GM20431 (cell line): Measurements from ENCODE around the gene CPTP.

Experiments
- in situ Hi-C: fragments of 300-500 bp; cut with MseI, MboI; formaldehyde crosslinking; loops from one replicate; pipeline ENCODE4 v1.15.0; 2020; ENCODE audit warnings: low sequenced_read_pairs; ENCODE audit not compliant: unreplicated experiment

CPTP gene

GRCh38 chr1:1324524-1325287 is at the start of gene CPTP, which contains the start of gene INTS11:
TSS of gene CPTP (plus strand) at chr1:1324802. CDS start at chr1:1326911, 2,109 bp downstream.
TSS of gene INTS11 (minus strand) at chr1:1324660. CDS start at chr1:1324608, 52 bp downstream.
- in situ Hi-C loops: no loop called here

DNA sequence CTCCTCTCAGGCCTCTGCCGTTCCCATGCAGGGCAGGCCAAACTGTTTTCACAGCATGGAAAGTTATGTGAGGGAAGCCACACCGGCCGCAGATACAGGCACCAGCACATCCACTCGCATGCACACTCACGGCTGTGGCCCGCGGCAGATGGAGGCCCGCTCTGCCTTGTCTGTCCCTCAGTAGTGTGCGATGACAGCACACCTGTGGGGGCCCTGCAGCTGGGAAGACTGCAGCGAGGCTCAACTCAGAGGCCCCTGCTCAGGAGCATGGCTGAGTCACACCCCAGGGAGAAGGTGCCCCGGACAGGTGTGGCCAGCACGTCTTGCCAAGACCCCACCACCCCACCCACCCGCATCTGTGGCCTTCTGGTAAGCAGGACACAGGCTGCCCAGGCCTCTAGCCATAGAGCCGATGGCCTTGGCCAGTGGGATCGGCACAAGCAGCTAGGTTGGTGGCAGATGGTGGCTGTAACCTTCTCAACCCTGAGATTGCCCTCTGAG is 49.6 kb upstream of the CPTP start:
- in situ Hi-C loops: no loop called here

DNA sequence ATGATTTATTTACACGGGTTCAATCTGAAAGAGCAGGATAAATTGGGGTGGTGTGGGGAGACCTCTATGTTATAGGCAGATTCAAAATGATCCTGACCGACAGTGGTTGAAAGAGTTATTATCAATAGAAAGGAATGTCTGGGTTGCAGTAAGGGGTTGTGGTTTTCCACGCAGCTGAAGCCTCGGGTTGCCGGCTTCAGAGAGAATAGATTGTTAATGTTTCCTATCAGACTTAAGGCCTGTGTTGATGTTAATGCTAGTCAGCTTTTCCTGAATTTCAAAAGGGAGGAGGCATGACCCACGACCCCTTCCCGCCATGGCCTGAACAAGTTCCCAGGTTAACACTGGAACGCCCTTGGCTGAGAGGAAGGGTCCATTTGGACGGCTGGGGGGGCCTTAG is 48.8 kb upstream of the CPTP start:
- in situ Hi-C loops: no loop called here

DNA sequence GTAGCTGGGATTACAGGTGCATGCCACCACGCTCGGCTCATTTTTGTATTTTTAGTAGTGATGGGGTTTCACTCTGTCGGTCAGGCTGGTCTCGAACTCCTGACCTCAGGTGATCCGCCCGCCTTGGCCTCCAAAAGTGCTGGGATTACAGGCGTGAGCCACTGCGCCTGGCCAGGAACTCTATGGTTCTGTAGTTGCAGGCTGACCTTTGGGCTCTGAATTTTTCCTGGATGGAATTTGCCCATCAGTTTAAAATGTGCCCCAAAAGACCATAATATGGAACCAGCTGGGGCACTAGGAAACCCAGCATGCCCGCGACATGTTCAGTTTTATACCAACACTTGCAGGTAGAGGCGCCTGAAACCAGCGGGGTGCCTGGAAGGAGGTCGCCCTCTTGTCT is 46.0 kb upstream of the CPTP start:
- in situ Hi-C loops: no loop called here

DNA sequence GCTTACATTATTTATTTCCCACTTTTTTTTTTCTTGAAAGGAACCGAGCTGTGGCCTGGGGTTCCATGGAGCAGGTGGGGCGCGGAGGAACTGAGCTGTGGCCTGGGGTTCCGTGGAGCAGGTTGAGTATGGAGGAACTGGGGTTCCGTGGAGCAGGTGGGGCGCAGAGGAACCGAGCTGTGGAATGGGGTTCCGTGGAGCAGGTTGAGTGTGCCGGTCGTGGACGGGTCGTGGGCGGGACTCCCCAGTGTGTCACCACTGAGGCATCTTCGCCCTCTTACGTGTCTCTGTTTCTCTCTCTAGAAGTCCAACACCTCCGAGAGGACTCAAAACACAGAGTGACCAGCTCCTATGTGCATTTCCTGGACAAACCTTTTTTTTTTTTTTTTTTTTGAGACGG is 45.6 kb upstream of the CPTP start:
- in situ Hi-C loops: no loop called here

DNA sequence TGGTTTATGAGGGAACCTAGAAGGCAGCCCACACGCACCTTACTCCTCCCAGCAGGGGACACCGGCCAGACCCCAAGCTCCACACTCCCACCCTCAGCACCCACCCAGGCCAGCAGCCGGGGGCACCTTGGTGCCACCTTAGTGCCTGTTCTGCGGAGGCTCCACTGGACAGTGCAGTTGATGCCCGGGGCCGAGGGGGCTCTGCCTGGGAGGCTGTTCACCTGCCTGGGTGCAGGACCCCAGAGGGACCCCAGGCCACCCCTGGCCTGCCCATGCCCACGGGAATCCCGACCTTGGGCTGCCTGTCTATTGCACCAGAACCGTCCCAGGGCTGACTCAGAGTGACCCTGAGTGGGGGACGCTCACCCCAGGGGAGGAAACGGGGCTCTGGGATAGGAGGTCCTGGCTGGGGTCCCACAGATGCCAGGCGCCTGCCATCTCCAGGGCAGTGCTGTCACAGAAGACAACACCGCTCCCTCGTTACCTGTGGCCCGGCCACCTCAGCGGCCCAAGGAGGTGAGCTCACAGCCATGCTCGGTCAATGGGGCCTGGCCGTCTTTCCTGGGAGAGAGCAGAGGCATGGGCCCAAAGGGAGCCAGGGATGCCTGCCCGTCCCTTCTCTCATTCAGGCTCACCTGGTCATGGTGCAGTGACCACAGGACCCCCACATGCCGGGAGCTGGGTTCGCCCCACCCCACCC is 43.7 kb upstream of the CPTP start:
- in situ Hi-C loops: no loop called here

GRCh38 chr1:1281533-1282321 is 42.9 kb upstream of the CPTP start:
- in situ Hi-C loops: no loop called here

GRCh38 chr1:1282998-1283397 is 41.6 kb upstream of the CPTP start:
- in situ Hi-C loops: no loop called here

GRCh38 chr1:1283821-1284220 is 40.8 kb upstream of the CPTP start:
- in situ Hi-C loops: no loop called here

GRCh38 chr1:1284221-1285101 is 40.1 kb upstream of the CPTP start:
- in situ Hi-C loops: no loop called here

- in situ Hi-C loops: no loop called here
Observed at GRCh38 chr1:1285102-1285571, 39.5 kb upstream of the CPTP start.

- in situ Hi-C loops: no loop called here
Observed at GRCh38 chr1:1285611-1286311, 38.8 kb upstream of the CPTP start.

DNA sequence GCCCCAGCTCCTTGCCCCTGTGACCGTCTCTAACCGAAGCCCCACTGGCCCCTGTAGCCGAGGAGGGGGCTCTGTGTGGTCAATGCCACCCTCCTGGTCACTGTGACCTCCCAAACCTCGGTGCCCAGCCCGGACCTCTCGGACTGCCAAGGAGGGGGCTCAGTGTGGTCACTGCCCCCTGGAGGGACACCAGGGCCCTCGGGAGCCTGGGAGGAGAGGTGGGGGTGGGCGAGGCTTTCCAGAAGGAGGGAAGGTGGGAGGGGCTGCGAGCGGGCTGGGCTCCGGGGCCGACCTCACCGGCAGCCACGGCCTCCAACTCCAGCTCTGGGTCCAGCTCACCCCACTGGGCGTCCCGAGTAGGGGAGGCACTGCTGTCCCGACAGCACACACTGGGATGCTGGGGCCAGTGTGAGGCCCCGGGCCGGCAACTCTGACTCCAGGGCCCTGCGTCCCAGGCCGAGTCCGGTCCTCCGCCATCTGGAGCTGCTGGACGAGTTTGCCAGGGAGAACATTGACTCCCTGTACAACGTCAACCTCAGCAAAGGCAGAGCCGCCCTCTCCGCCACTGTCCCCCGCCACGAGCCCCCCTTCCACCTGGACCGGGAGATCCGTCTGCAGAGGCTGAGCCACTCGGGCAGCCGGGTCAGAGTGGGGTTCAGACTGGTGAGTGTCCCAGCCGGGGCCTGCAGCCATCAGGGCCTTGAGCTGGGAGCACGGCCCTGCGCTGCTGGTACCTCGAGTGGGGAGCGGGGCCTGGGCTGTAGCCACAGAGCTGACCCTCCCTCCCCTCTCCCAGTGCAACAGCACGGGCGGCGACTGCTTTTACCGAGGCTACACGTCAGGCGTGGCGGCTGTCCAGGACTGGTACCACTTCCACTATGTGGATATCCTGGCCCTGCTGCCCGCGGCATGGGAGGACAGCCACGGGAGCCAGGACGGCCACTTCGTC is 38.0 kb upstream of the CPTP start:
- in situ Hi-C loops: no loop called here

- in situ Hi-C loops: no loop called here
Observed at GRCh38 chr1:1287288-1288110, 37.1 kb upstream of the CPTP start.

DNA sequence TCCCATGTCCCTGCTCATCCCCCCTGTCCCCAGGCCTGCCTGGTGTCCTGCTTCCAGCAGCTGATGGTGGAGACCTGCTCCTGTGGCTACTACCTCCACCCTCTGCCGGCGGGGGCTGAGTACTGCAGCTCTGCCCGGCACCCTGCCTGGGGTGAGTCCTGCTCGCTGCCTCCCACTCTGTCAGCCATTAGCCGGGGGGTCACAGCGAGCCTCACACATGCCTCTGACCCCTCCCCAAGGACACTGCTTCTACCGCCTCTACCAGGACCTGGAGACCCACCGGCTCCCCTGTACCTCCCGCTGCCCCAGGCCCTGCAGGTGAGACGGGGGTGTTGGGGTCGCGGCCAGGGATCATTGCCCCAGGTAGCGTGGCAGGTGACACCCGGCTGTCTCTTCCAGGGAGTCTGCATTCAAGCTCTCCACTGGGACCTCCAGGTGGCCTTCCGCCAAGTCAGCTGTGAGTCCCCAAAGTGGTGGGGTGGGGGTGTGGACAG is 34.3 kb upstream of the CPTP start:
- in situ Hi-C loops: no loop called here

DNA sequence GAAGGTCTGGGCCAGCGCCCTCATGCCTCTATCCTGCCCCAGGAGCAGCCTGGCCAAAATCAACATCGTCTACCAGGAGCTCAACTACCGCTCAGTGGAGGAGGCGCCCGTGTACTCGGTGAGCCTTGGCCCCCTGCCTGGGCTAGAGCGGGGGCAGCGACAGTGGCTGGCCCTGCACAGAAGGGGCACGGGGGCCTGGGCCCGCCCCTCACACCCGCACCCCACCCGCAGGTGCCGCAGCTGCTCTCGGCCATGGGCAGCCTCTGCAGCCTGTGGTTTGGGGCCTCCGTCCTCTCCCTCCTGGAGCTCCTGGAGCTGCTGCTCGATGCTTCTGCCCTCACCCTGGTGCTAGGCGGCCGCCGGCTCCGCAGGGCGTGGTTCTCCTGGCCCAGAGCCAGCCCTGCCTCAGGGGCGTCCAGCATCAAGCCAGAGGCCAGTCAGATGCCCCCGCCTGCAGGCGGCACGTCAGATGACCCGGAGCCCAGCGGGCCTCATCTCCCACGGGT is 33.5 kb upstream of the CPTP start:
- in situ Hi-C loops: no loop called here
